Smooth muscle cell (in vitro differentiated cells): Measurements from ENCODE around the gene LMAN1L. TPM values are rescaled to one million over a fixed set of nuclear protein-coding genes. Genes with fewer than 3 reads are reported as not detected.

Experiments used
- DNase-seq: peaks from one replicate; lab custom pipeline; 2025; ENCODE audit not compliant: unreplicated experiment; lab: John Stamatoyannopoulos, UW
- H2AFZ ChIP-seq: fragments of 200-600 bp; sonication (generic); 2 replicates; pipeline ENCODE4 v1.6.0; 2016; ENCODE audit warnings: antibody characterized with exemption, low read depth, mild to moderate bottlenecking
- H3F3A ChIP-seq: fragments of 200-600 bp; sonication (generic); 2 replicates; pipeline ENCODE4 v1.6.0; 2017; ENCODE audit warnings: antibody characterized with exemption, low read depth
- H3K27ac ChIP-seq: fragments of 200-600 bp; sonication (generic); 2 replicates; pipeline ENCODE4 v1.5.1; 2016; ENCODE audit warnings: low read depth, mild to moderate bottlenecking
- H3K27me3 ChIP-seq: fragments of 200-600 bp; sonication (generic); 2 replicates; pipeline ENCODE4 v1.6.1; 2016; ENCODE audit warnings: low read depth, mild to moderate bottlenecking
- H3K36me3 ChIP-seq: fragments of 200-600 bp; sonication (generic); 2 replicates; pipeline ENCODE4 v1.5.1; 2016; ENCODE audit warnings: low read depth
- H3K4me1 ChIP-seq: fragments of 200-600 bp; sonication (generic); 2 replicates; pipeline ENCODE4 v1.5.1; 2016; ENCODE audit warnings: low read depth
- H3K4me2 ChIP-seq: fragments of 200-600 bp; sonication (generic); 2 replicates; pipeline ENCODE4 v1.6.0; 2016; ENCODE audit warnings: mild to moderate bottlenecking
- H3K4me3 ChIP-seq: fragments of 200-600 bp; sonication (generic); 2 replicates; pipeline ENCODE4 v1.5.1; 2016; ENCODE audit warnings: mild to moderate bottlenecking
- H3K79me2 ChIP-seq: fragments of 200-600 bp; sonication (generic); 2 replicates; pipeline ENCODE4 v1.6.0; 2016; ENCODE audit warnings: low read depth, mild to moderate bottlenecking
- H3K9ac ChIP-seq: fragments of 200-600 bp; sonication (generic); 2 replicates; pipeline ENCODE4 v1.6.0; 2016; ENCODE audit warnings: low read depth
- H3K9me3 ChIP-seq: fragments of 200-600 bp; sonication (generic); replicated peaks from 2 replicates; pipeline ENCODE4 v1.5.1; 2016; ENCODE audit warnings: low read depth
- H4K20me1 ChIP-seq: fragments of 200-600 bp; sonication (generic); 2 replicates; pipeline ENCODE4 v1.6.0; 2016; ENCODE audit warnings: low read depth
- WGBS: methylation state at CpG from one replicate; pipeline ENCODE4 v1.1.7; 2016; ENCODE audit warnings: low lambda C conversion rate; 5-methylcytosine and 5-hydroxymethylcytosine counted together
- polyA plus RNA-seq: library from polyadenylated mRNA; unstranded; fragments of >200 nt; fragmentation: Nextera tagmentation; extraction: Ambion mirVana; gene quantifications from 2 replicates; pipeline ENCODE4 v1.2.1, GENCODE V29; 2016
- total RNA-seq: library from RNA; depleted of rRNA; stranded (reverse); fragments of >200 nt; gene quantifications from 2 replicates; pipeline ENCODE4 v1.2.3, GENCODE V29; 2014
- TF ChIP-seq, protein P1 (sequence below): fragments of 200-600 bp; sonication (generic); IDR thresholded peaks from 2 replicates; pipeline ENCODE4 v1.5.1; 2017; ENCODE audit warnings: borderline replicate concordance, mild to moderate bottlenecking, antibody characterized with exemption; ENCODE audit not compliant: insufficient read depth, poor library complexity, severe bottlenecking

Gene LMAN1L
- total and polyA plus RNA-seq, 2 experiments from 2014 or later: not detected

DNA sequence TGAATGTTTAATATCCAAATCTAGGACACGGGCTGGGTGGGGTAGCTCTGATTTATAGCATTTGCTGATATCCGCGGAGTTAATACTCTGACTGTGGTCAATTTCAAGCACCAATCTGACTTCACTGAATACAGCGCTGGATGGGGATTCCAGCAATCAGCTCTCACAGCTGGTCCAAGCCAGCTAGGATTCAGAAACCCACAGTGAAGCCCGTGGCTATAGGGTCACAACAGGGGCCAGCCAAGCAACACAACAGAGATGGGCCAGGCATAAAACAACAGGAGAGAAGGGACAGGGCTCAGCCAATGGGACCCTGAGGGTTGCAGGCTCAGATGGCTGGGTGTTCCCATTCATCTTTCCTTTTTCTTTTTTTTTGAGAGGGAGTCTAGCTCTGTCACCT lies 5.4 kb upstream of the LMAN1L start:
- H3K4me1 ChIP-seq: no peaks in the 10 kb centered on the region
- no peaks in the 10 kb centered on the region for H3F3A ChIP-seq
- TF ChIP-seq, protein P1, sequence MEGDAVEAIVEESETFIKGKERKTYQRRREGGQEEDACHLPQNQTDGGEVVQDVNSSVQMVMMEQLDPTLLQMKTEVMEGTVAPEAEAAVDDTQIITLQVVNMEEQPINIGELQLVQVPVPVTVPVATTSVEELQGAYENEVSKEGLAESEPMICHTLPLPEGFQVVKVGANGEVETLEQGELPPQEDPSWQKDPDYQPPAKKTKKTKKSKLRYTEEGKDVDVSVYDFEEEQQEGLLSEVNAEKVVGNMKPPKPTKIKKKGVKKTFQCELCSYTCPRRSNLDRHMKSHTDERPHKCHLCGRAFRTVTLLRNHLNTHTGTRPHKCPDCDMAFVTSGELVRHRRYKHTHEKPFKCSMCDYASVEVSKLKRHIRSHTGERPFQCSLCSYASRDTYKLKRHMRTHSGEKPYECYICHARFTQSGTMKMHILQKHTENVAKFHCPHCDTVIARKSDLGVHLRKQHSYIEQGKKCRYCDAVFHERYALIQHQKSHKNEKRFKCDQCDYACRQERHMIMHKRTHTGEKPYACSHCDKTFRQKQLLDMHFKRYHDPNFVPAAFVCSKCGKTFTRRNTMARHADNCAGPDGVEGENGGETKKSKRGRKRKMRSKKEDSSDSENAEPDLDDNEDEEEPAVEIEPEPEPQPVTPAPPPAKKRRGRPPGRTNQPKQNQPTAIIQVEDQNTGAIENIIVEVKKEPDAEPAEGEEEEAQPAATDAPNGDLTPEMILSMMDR: no peak
- no peaks in the 10 kb centered on the region for H3K9me3 ChIP-seq
- no peak for DNase-seq
- H3K27me3 ChIP-seq: no peaks in the 10 kb centered on the region
- no peaks in the 10 kb centered on the region for H3K79me2 ChIP-seq
- 86% methylated on average over 5 of the region's 5 CpGs for WGBS
- H3K4me2 ChIP-seq: no peak overlapping the region
- H2AFZ ChIP-seq: no peak overlapping the region
- H3K4me3 ChIP-seq: no peak overlapping the region
- no peak overlapping the region for H3K9ac ChIP-seq
- no peaks in the 10 kb centered on the region for H4K20me1 ChIP-seq
- H3K36me3 ChIP-seq: no peaks in the 10 kb centered on the region
- H3K27ac ChIP-seq: no peak overlapping the region

DNA sequence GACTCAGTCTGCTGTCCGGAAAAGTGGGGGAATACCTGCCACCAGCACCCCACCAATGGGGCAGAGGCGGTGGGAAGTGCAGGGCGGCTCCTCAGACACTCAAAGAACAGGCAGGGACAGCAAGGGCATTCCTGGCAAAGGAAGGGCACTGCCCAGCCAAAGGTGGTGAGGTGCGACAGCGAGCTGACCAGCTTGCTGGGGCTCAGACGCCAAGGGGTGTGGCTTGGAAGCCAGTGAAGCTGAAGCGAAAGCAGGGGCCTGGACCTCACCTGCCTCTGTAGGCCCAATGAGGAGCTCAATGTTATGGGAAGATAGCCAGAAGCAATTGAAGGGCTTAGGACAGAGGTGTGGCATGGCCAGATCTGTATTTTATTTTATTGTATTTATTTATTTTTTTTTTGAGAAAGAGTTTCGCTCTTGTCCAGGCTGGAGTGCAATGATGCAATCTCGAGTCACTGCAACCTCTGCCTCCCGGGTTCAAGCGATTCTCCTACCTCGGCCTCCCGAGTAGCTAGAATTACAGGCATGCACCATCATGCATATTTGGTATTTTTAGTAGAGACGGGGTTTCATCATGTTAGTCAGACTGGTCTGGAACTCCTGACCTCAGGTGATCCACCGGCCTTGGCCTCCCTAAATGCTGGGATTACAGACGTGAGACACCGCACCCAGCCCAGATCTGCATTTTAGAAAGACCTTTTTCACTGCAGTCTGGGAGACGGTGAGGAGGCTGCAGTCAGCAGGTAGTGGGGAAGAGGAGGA lies 4.4 kb upstream of the LMAN1L start:
- no peak overlapping the region for H3K27ac ChIP-seq
- no peak for DNase-seq

DNA sequence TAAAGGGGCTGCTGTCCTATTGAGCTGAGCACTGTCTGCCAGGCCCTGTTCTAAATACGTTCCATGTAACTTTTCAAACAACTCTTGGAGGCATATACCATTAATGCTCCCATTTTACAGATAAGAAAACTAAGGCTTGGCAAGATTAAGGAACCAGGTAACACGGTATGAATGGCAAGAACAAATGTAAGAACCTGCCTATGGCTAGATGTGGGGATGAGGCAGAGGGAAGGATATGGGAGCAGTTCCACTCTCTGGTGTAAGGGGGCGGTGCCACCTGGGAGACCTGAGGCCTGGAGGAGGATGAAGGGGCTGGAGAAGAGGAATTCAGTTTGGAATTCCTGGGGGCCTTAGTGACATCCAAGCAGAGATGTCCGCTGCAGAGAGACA lies 3.8 kb upstream of the LMAN1L start:
- H3K9me3 ChIP-seq: no peaks in the 10 kb centered on the region
- H3K4me1 ChIP-seq: no peaks in the 10 kb centered on the region
- H3K27ac ChIP-seq: no peak overlapping the region
- no peaks in the 10 kb centered on the region for H4K20me1 ChIP-seq
- no peak overlapping the region for H2AFZ ChIP-seq
- H3K4me3 ChIP-seq: no peak overlapping the region
- DNase-seq: no peak
- H3K9ac ChIP-seq: no peak overlapping the region
- H3K27me3 ChIP-seq: no peaks in the 10 kb centered on the region
- 68% methylated on average over 4 of the region's 4 CpGs for WGBS
- TF ChIP-seq, protein P1: no peak
- H3F3A ChIP-seq: no peaks in the 10 kb centered on the region
- no peak overlapping the region for H3K4me2 ChIP-seq
- no peaks in the 10 kb centered on the region for H3K79me2 ChIP-seq
- H3K36me3 ChIP-seq: no peaks in the 10 kb centered on the region

More for the DNA sequence above, 4.4 kb upstream of the LMAN1L start:
- H3K27me3 ChIP-seq: no peaks in the 10 kb centered on the region
- H3K9ac ChIP-seq: no peak overlapping the region
- H3K4me1 ChIP-seq: no peaks in the 10 kb centered on the region
- H4K20me1 ChIP-seq: no peaks in the 10 kb centered on the region
- TF ChIP-seq, protein P1: no peak
- no peak overlapping the region for H3K4me2 ChIP-seq
- no peaks in the 10 kb centered on the region for H3F3A ChIP-seq
- 88% methylated on average over 18 of the region's 18 CpGs for WGBS
- no peaks in the 10 kb centered on the region for H3K9me3 ChIP-seq
- no peaks in the 10 kb centered on the region for H3K36me3 ChIP-seq
- H3K4me3 ChIP-seq: no peak overlapping the region
- H3K79me2 ChIP-seq: no peaks in the 10 kb centered on the region
- no peak overlapping the region for H2AFZ ChIP-seq

DNA sequence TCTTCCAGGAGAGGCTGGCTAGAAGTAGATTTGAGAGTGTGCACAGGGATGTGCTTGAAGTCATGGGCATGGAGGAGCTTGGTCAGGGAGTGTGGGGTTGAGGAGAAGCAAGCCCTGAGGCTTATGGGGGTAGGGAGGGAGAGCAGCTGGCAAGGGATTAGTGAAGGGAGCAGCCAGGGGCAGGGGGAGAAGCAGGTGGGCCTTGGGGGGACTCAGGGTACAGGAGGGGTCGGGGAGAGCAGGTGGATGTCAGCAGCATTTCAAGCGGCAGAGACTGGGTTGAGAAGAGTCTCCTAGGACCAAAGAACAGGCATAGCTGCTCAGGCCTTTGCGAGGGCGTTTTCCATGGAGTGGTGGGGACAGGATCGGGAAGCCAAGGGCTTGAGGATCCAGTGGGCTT lies 3.4 kb upstream of the LMAN1L start:
- H3K27me3 ChIP-seq: no peaks in the 10 kb centered on the region
- no peaks in the 10 kb centered on the region for H3K4me1 ChIP-seq
- no peak overlapping the region for H3K4me2 ChIP-seq
- no peak overlapping the region for H3K27ac ChIP-seq
- 95% methylated on average over 5 of the region's 5 CpGs for WGBS
- no peak overlapping the region for H3K9ac ChIP-seq
- no peaks in the 10 kb centered on the region for H3K9me3 ChIP-seq
- H2AFZ ChIP-seq: no peak overlapping the region
- H3F3A ChIP-seq: no peaks in the 10 kb centered on the region
- no peak overlapping the region for H3K4me3 ChIP-seq
- no peaks in the 10 kb centered on the region for H3K79me2 ChIP-seq
- TF ChIP-seq, protein P1: no peak
- H4K20me1 ChIP-seq: no peaks in the 10 kb centered on the region
- no peak for DNase-seq
- no peaks in the 10 kb centered on the region for H3K36me3 ChIP-seq
